Measurements from ENCODE around the gene OVCH1.

Gene OVCH1

GRCh38 chr12:29497588-29497987, at the start of gene OVCH1:
Gene OVCH1 (minus strand): TSS chr12:29497686. CDS start chr12:29497686, 0 bp downstream.
- H3K4me1 ChIP-seq (ENCODE audit: insufficient read depth, low read length), result no peaks in the 10 kb centered on the region
- no peak within 1 kb of the TSS for H3K9ac ChIP-seq (ENCODE audit: low read depth, low read length)
- no peaks in the 10 kb centered on the region for H3K36me3 ChIP-seq (ENCODE audit: insufficient read depth, low read length)
- no peaks in the 10 kb centered on the region for H3K9me3 ChIP-seq (ENCODE audit: control insufficient read depth, insufficient read depth, low read length)

- no peaks in the 10 kb centered on the region for H3K36me3 ChIP-seq (ENCODE audit: insufficient read depth, low read length)
- H3K9me3 ChIP-seq (ENCODE audit: control insufficient read depth, insufficient read depth, low read length), result no peaks in the 10 kb centered on the region; the same call in 1 of the 2 replicates
- no peak overlapping the region for H3K9ac ChIP-seq (ENCODE audit: low read depth, low read length)
- peaks cover 10% of the 10 kb centered on the region; the same call in 1 of the 2 replicates for H3K4me1 ChIP-seq (ENCODE audit: insufficient read depth, low read length)
These were observed 49.7 kb upstream of the OVCH1 start for GRCh38 chr12:29547151-29547632.

GRCh38 chr12:29546000-29546399, 48.5 kb upstream of the OVCH1 start:
- Histone ChIP-seq H3K9ac (ENCODE audit: low read depth, low read length) (no peak overlapping the region), H3K36me3 (ENCODE audit: insufficient read depth, low read length) (no peaks in the 10 kb centered on the region), H3K4me1 (ENCODE audit: insufficient read depth, low read length) (peaks cover 10% of the 10 kb centered on the region; the same call in 1 of the 2 replicates), H3K9me3 (ENCODE audit: control insufficient read depth, insufficient read depth, low read length) (no peaks in the 10 kb centered on the region; the same call in 1 of the 2 replicates)

- no peaks in the 10 kb centered on the region for H3K36me3 ChIP-seq (ENCODE audit: insufficient read depth, low read length)
- peaks cover 10% of the 10 kb centered on the region; the same call in 1 of the 2 replicates for H3K4me1 ChIP-seq (ENCODE audit: insufficient read depth, low read length)
- H3K9ac ChIP-seq (ENCODE audit: low read depth, low read length), result no peak overlapping the region
- H3K9me3 ChIP-seq (ENCODE audit: control insufficient read depth, insufficient read depth, low read length), result no peaks in the 10 kb centered on the region; the same call in 1 of the 2 replicates
These were observed 47.6 kb upstream of the OVCH1 start for GRCh38 chr12:29545102-29545467.

GRCh38 chr12:29544428-29545101, 47.1 kb upstream of the OVCH1 start:
- no peaks in the 10 kb centered on the region for H3K36me3 ChIP-seq (ENCODE audit: insufficient read depth, low read length)
- no peak overlapping the region for H3K9ac ChIP-seq (ENCODE audit: low read depth, low read length)
- H3K9me3 ChIP-seq (ENCODE audit: control insufficient read depth, insufficient read depth, low read length), result no peaks in the 10 kb centered on the region; the same call in 1 of the 2 replicates
- peaks cover 10% of the 10 kb centered on the region; the same call in 1 of the 2 replicates for H3K4me1 ChIP-seq (ENCODE audit: insufficient read depth, low read length)

GRCh38 chr12:29543036-29543435, 45.5 kb upstream of the OVCH1 start:
- no peaks in the 10 kb centered on the region; the same call in 1 of the 2 replicates for H3K9me3 ChIP-seq (ENCODE audit: control insufficient read depth, insufficient read depth, low read length)
- peaks cover 10% of the 10 kb centered on the region; the same call in 1 of the 2 replicates for H3K4me1 ChIP-seq (ENCODE audit: insufficient read depth, low read length)
- H3K36me3 ChIP-seq (ENCODE audit: insufficient read depth, low read length), result no peaks in the 10 kb centered on the region
- H3K9ac ChIP-seq (ENCODE audit: low read depth, low read length), result no peak overlapping the region

- Histone ChIP-seq H3K36me3 (ENCODE audit: insufficient read depth, low read length) (no peaks in the 10 kb centered on the region), H3K4me1 (ENCODE audit: insufficient read depth, low read length) (no peaks in the 10 kb centered on the region), H3K9ac (ENCODE audit: low read depth, low read length) (no peak overlapping the region), H3K9me3 (ENCODE audit: control insufficient read depth, insufficient read depth, low read length) (no peaks in the 10 kb centered on the region)
These were observed 39.8 kb upstream of the OVCH1 start for GRCh38 chr12:29537298-29537697.

- Histone ChIP-seq H3K36me3 (ENCODE audit: insufficient read depth, low read length) (no peaks in the 10 kb centered on the region), H3K9ac (ENCODE audit: low read depth, low read length) (no peak overlapping the region), H3K4me1 (ENCODE audit: insufficient read depth, low read length) (no peaks in the 10 kb centered on the region), H3K9me3 (ENCODE audit: control insufficient read depth, insufficient read depth, low read length) (no peaks in the 10 kb centered on the region)
These were observed 37.4 kb upstream of the OVCH1 start for GRCh38 chr12:29534935-29535334.

GRCh38 chr12:29533815-29534489, 36.5 kb upstream of the OVCH1 start:
- no peaks in the 10 kb centered on the region for H3K36me3 ChIP-seq (ENCODE audit: insufficient read depth, low read length)
- no peaks in the 10 kb centered on the region for H3K4me1 ChIP-seq (ENCODE audit: insufficient read depth, low read length)
- no peak overlapping the region for H3K9ac ChIP-seq (ENCODE audit: low read depth, low read length)
- H3K9me3 ChIP-seq (ENCODE audit: control insufficient read depth, insufficient read depth, low read length), result no peaks in the 10 kb centered on the region

GRCh38 chr12:29531471-29531870, 34.0 kb upstream of the OVCH1 start:
- Histone ChIP-seq H3K9ac (ENCODE audit: low read depth, low read length) (no peak overlapping the region), H3K4me1 (ENCODE audit: insufficient read depth, low read length) (no peaks in the 10 kb centered on the region), H3K36me3 (ENCODE audit: insufficient read depth, low read length) (no peaks in the 10 kb centered on the region), H3K9me3 (ENCODE audit: control insufficient read depth, insufficient read depth, low read length) (no peaks in the 10 kb centered on the region)

GRCh38 chr12:29530436-29530835, 33.0 kb upstream of the OVCH1 start:
- Histone ChIP-seq H3K9me3 (ENCODE audit: control insufficient read depth, insufficient read depth, low read length) (no peaks in the 10 kb centered on the region), H3K4me1 (ENCODE audit: insufficient read depth, low read length) (no peaks in the 10 kb centered on the region), H3K9ac (ENCODE audit: low read depth, low read length) (no peak overlapping the region), H3K36me3 (ENCODE audit: insufficient read depth, low read length) (no peaks in the 10 kb centered on the region)

- Histone ChIP-seq H3K9ac (ENCODE audit: low read depth, low read length) (no peak overlapping the region), H3K9me3 (ENCODE audit: control insufficient read depth, insufficient read depth, low read length) (no peaks in the 10 kb centered on the region), H3K4me1 (ENCODE audit: insufficient read depth, low read length) (no peaks in the 10 kb centered on the region), H3K36me3 (ENCODE audit: insufficient read depth, low read length) (no peaks in the 10 kb centered on the region)
These were observed 30.7 kb upstream of the OVCH1 start for GRCh38 chr12:29528161-29528560.

GRCh38 chr12:29521951-29522350, 24.5 kb upstream of the OVCH1 start:
- H3K9ac ChIP-seq (ENCODE audit: low read depth, low read length), result no peak overlapping the region

GRCh38 chr12:29519585-29520182, 22.2 kb upstream of the OVCH1 start:
- Histone ChIP-seq H3K9me3 (ENCODE audit: control insufficient read depth, insufficient read depth, low read length) (no peaks in the 10 kb centered on the region), H3K36me3 (ENCODE audit: insufficient read depth, low read length) (no peaks in the 10 kb centered on the region), H3K9ac (ENCODE audit: low read depth, low read length) (no peak overlapping the region), H3K4me1 (ENCODE audit: insufficient read depth, low read length) (no peaks in the 10 kb centered on the region)

More at GRCh38 chr12:29521951-29522350, 24.5 kb upstream of the OVCH1 start:
- Histone ChIP-seq H3K9me3 (ENCODE audit: control insufficient read depth, insufficient read depth, low read length) (no peaks in the 10 kb centered on the region), H3K36me3 (ENCODE audit: insufficient read depth, low read length) (no peaks in the 10 kb centered on the region), H3K4me1 (ENCODE audit: insufficient read depth, low read length) (no peaks in the 10 kb centered on the region)
